ENCODE data around the gene RUNX3.

DNA sequence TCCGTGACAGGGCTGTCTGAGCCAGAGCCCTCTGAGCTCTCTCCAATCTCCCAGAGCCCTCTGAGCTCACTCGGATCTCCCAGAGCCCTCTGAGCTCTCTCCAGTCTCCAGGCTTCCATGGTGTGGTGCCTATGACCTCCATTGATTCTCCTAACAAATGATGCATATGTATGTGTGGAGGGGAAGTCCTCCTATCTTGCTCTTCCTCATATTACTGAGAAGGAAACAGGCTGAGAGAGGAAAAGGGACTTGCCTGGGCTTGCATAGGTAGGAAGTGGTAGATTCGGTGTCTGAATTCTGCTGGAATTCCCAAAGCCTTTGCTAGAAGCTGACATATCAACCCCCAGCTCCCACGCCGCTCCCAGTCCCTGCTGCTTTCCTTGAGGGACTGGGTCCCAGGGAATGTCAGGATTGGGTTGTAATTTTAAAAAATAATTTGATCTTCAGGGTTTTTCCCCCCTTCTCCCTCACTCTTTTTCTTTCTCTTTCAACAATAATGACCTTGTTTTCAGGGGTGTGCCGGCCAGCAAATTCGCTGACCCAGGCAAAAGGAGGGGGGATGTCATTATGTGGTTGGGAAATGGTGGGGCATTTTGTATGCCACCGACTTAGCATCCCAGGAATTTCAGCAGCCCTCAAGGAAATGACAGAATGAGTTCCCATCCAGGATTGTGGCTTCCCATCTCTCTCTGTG lies 42.3 kb upstream of the RUNX3 start:
- no peak for TF ChIP-seq TCF7L2 (IDR thresholded peaks at IDR 0.05; ENCODE audit: borderline replicate concordance, low read depth, low read length)
- TF ChIP-seq, protein P1, sequence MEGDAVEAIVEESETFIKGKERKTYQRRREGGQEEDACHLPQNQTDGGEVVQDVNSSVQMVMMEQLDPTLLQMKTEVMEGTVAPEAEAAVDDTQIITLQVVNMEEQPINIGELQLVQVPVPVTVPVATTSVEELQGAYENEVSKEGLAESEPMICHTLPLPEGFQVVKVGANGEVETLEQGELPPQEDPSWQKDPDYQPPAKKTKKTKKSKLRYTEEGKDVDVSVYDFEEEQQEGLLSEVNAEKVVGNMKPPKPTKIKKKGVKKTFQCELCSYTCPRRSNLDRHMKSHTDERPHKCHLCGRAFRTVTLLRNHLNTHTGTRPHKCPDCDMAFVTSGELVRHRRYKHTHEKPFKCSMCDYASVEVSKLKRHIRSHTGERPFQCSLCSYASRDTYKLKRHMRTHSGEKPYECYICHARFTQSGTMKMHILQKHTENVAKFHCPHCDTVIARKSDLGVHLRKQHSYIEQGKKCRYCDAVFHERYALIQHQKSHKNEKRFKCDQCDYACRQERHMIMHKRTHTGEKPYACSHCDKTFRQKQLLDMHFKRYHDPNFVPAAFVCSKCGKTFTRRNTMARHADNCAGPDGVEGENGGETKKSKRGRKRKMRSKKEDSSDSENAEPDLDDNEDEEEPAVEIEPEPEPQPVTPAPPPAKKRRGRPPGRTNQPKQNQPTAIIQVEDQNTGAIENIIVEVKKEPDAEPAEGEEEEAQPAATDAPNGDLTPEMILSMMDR (tag by site-specific recombination; IDR thresholded peaks at IDR 0.05), result no peak
- no peak for TF ChIP-seq PRDM1 (tag by site-specific recombination; IDR thresholded peaks at IDR 0.05)
- TF ChIP-seq ZNF416 (tag by site-specific recombination; IDR thresholded peaks at IDR 0.05), result no peak
- TF ChIP-seq ZNF677 (tag by site-specific recombination; IDR thresholded peaks at IDR 0.05), result no peak

Data from HEK293 (cell line).